ENCODE measurements around the gene DOK5. TPM values are rescaled to one million over a fixed set of nuclear protein-coding genes. Genes with fewer than 3 reads are reported as not detected.

Gene DOK5
- total RNA-seq, 1 donor from 2014 or later = 0.69 TPM

GRCh38 chr20:54698373-54698772 is 223.0 kb downstream of the DOK5 start:
- TF ChIP-seq CTCF (IDR thresholded peaks at IDR 0.05) = no peak
- ATAC-seq = no peak

More at GRCh38 chr20:54698373-54698772, 223.0 kb downstream of the DOK5 start:
- DNase-seq = no peak
- Histone ChIP-seq H3K27ac (no peak overlapping the region), H3K4me3 (no peak overlapping the region), H3K27me3 (no peaks in the 10 kb centered on the region), H3K4me1 (no peaks in the 10 kb centered on the region), H3K36me3 (no peaks in the 10 kb centered on the region), H3K9me3 (no peaks in the 10 kb centered on the region)
- intact Hi-C loops (cut with DNase I) = no loop called here

All from upper lobe of right lung (tissue), 1 donor.